Breast epithelium (tissue), 3 donors: ENCODE data around the gene PTDSS2.

ENCODE experiments used
- POLR2A ChIP-seq: fragments of 450-650 bp; IDR thresholded peaks from one replicate; pipeline ENCODE4 v1.6.1; 2016; ENCODE audit warnings: antibody characterized with exemption, mild to moderate bottlenecking, moderate library complexity
- POLR2AphosphoS5 ChIP-seq, 3 donors: sonication (generic); formaldehyde crosslinking; IDR thresholded peaks; one replicate each; pipeline ENCODE4 v1.6.1; 2017; ENCODE audit warnings: antibody characterized with exemption in 3 of 3
- TF ChIP-seq, protein P1 (sequence below), 3 donors: fragments of 450-650 bp; IDR thresholded peaks; one replicate each; pipeline ENCODE4 v1.5.1; 2016 to 2017; ENCODE audit warnings: antibody characterized with exemption in 3 of 3, mild to moderate bottlenecking in 3 of 3, moderate library complexity in 3 of 3

DNA sequence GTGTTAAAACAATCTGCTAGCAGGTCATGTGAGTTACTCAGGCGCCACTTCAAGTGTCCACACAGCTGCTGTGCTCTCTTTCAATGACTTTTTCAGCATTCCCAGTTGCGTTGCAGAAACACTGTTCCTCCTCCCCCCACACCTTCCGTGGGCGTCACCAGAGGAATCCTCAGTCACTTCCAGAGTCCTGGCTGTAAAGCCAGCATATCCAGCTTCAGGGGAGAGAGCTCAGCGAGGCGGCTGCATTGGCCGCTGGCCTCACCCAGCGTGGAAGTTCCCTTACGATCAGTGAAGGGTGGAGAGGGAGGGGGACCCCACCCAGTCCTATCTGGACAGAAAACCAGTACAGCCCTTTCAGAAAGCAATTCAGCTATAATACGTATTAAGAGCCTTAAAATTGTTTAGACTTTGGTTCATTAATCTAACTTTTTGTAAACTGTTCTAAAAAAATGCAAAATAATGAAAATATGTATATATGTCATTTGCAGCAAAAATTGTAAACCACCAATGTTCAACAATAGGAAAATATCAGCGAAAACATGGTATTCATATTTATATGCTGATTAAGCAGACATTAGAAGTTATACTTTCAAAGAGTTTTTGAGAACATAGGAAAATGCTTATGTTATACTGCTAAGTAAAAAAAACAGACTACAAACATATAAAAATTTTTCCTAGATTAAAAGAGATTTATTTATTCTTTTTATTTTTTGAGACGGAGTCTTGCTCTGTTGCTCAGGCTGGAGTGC is 5.5 kb upstream of the PTDSS2 start:
- TF ChIP-seq, protein P1, sequence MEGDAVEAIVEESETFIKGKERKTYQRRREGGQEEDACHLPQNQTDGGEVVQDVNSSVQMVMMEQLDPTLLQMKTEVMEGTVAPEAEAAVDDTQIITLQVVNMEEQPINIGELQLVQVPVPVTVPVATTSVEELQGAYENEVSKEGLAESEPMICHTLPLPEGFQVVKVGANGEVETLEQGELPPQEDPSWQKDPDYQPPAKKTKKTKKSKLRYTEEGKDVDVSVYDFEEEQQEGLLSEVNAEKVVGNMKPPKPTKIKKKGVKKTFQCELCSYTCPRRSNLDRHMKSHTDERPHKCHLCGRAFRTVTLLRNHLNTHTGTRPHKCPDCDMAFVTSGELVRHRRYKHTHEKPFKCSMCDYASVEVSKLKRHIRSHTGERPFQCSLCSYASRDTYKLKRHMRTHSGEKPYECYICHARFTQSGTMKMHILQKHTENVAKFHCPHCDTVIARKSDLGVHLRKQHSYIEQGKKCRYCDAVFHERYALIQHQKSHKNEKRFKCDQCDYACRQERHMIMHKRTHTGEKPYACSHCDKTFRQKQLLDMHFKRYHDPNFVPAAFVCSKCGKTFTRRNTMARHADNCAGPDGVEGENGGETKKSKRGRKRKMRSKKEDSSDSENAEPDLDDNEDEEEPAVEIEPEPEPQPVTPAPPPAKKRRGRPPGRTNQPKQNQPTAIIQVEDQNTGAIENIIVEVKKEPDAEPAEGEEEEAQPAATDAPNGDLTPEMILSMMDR (IDR thresholded peaks at IDR 0.05), result no peak
- TF ChIP-seq POLR2AphosphoS5 (IDR thresholded peaks at IDR 0.05) (no peak), POLR2A (no peak)
